ENCODE results near the gene DUSP22.

Gene DUSP22

GRCh38 chr6:386688-387266 is 94.5 kb downstream of the DUSP22 start:
- Histone ChIP-seq H3K4me3 (ENCODE audit: low read length) (no peak overlapping the region), H3K27me3 (replicated peaks; ENCODE audit: control insufficient read depth, insufficient read depth, low read length) (peaks cover 14% of the 10 kb centered on the region), H3K9ac (ENCODE audit: low read length) (no peak overlapping the region), H3K36me3 (ENCODE audit: control insufficient read depth, insufficient read depth, low read length, severe bottlenecking) (no peaks in the 10 kb centered on the region), H3K9me3 (ENCODE audit: control insufficient read depth, low read length) (no peaks in the 10 kb centered on the region), H3K4me1 (ENCODE audit: control insufficient read depth, insufficient read depth, low read length) (peaks cover 27% of the 10 kb centered on the region)
- DNase-seq (ENCODE audit: low read depth): no peak

DNA sequence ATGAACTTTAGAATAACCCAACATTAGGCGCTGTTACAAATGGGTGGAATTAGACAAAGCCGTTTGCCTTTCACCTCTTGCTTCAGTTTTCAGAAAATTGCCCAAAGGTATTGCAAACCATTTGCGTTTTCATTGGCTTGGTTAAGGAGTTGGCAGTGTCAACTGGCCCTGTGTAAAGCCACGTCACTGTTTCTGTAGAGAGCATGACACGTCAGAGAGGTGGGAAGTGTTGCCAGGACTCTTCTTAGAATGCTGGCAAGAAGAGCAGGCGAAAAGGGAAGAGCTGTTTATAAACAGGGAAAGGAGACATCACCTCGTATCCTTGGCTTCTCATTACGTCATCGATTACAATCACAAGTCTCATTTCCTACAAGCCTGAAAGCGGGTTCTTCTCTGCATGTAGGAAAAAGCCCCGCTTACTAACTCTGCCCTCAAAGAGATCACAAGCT is 95.0 kb downstream of the DUSP22 start:
- H3K4me3 ChIP-seq (ENCODE audit: low read length): no peak overlapping the region
- DNase-seq (ENCODE audit: low read depth): no peak
- H3K36me3 ChIP-seq (ENCODE audit: control insufficient read depth, insufficient read depth, low read length, severe bottlenecking): no peaks in the 10 kb centered on the region
- peaks cover 13% of the 10 kb centered on the region for H3K27me3 ChIP-seq (replicated peaks; ENCODE audit: control insufficient read depth, insufficient read depth, low read length)
- H3K9ac ChIP-seq (ENCODE audit: low read length): no peak overlapping the region
- peaks cover 32% of the 10 kb centered on the region for H3K4me1 ChIP-seq (ENCODE audit: control insufficient read depth, insufficient read depth, low read length)
- no peaks in the 10 kb centered on the region for H3K9me3 ChIP-seq (ENCODE audit: control insufficient read depth, low read length)

DNA sequence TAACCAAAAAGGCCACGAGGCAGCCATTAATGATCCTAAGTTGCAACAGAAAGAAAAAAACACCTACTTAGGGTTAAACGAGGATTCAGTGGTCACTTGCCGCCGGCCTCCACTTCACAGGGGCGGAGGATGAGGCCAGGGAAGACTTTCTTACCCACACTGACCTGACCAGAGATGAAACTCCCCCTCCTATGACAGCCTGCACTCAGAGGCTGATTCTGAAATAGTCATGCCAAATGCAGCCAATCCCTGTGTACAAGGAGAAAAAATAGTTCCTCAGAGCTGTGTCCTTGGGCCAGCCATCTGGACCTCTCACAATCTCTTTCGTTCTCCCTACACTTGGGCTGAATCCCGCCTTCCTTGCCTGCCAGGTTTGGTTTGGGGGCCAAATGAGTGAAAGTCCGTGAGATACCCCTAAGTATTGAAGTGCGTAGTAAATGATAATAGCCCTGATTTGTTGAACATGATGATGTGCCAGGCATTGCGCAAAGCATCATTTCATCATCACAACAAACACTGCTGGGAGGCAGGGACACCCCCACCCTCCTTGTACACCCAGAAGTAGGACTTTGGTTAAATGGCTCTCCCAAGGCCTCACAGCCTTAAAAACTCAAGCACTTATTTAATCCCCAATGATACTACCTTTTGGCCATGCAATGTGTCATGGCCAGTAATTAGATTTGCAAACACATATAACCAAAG is 96.1 kb downstream of the DUSP22 start:
- Histone ChIP-seq H3K4me1 (ENCODE audit: control insufficient read depth, insufficient read depth, low read length) (peaks cover 32% of the 10 kb centered on the region), H3K36me3 (ENCODE audit: control insufficient read depth, insufficient read depth, low read length, severe bottlenecking) (no peaks in the 10 kb centered on the region), H3K9me3 (ENCODE audit: control insufficient read depth, low read length) (no peaks in the 10 kb centered on the region), H3K4me3 (ENCODE audit: low read length) (peak overlapping the region; percentile 53), H3K9ac (ENCODE audit: low read length) (no peak overlapping the region), H3K27me3 (replicated peaks; ENCODE audit: control insufficient read depth, insufficient read depth, low read length) (peaks cover 13% of the 10 kb centered on the region)
- DNase-seq (ENCODE audit: low read depth): no peak

- no peak for DNase-seq (ENCODE audit: low read depth)
- no peak overlapping the region for H3K9ac ChIP-seq (ENCODE audit: low read length)
- H3K4me1 ChIP-seq (ENCODE audit: control insufficient read depth, insufficient read depth, low read length): peaks cover 34% of the 10 kb centered on the region
- peaks cover 20% of the 10 kb centered on the region for H3K27me3 ChIP-seq (replicated peaks; ENCODE audit: control insufficient read depth, insufficient read depth, low read length)
- H3K9me3 ChIP-seq (ENCODE audit: control insufficient read depth, low read length): no peaks in the 10 kb centered on the region
- H3K4me3 ChIP-seq (ENCODE audit: low read length): no peak overlapping the region
- no peaks in the 10 kb centered on the region for H3K36me3 ChIP-seq (ENCODE audit: control insufficient read depth, insufficient read depth, low read length, severe bottlenecking)
Measured at GRCh38 chr6:389143-389542, 96.9 kb downstream of the DUSP22 start.

DNA sequence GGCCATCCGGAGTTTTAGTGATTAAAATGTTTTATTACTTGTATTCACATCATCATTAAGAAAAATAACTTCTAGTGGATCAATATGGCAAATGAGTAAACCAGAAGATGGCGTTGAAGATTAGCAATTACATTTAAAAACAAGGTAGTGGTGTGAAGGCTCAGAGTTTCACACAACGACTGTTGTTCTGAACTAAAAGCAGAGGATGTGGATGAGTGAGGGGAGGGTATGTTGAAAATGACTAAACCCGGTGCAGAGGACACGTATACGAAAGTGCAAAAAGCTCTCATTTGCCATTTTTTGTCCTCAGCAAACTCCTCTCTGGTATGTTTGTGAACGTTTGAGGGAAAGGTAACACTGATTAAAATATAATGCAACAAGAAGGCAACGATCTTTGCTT is 97.3 kb downstream of the DUSP22 start:
- H3K36me3 ChIP-seq (ENCODE audit: control insufficient read depth, insufficient read depth, low read length, severe bottlenecking): no peaks in the 10 kb centered on the region
- no peak for DNase-seq (ENCODE audit: low read depth)
- H3K9me3 ChIP-seq (ENCODE audit: control insufficient read depth, low read length): no peaks in the 10 kb centered on the region
- H3K27me3 ChIP-seq (replicated peaks; ENCODE audit: control insufficient read depth, insufficient read depth, low read length): peaks cover 24% of the 10 kb centered on the region
- H3K9ac ChIP-seq (ENCODE audit: low read length): no peak overlapping the region
- no peak overlapping the region for H3K4me3 ChIP-seq (ENCODE audit: low read length)
- H3K4me1 ChIP-seq (ENCODE audit: control insufficient read depth, insufficient read depth, low read length): peaks cover 34% of the 10 kb centered on the region

GRCh38 chr6:390914-391558 is 98.7 kb downstream of the DUSP22 start:
- peak; percentile 25 for DNase-seq (ENCODE audit: low read depth)
- Histone ChIP-seq H3K36me3 (ENCODE audit: control insufficient read depth, insufficient read depth, low read length, severe bottlenecking) (peaks cover 4% of the 10 kb centered on the region), H3K9ac (ENCODE audit: low read length) (peak overlapping the region; percentile 33), H3K27me3 (replicated peaks; ENCODE audit: control insufficient read depth, insufficient read depth, low read length) (peaks cover 22% of the 10 kb centered on the region), H3K4me3 (ENCODE audit: low read length) (peak overlapping the region; percentile 76), H3K4me1 (ENCODE audit: control insufficient read depth, insufficient read depth, low read length) (peaks cover 34% of the 10 kb centered on the region), H3K9me3 (ENCODE audit: control insufficient read depth, low read length) (no peaks in the 10 kb centered on the region)

DNA sequence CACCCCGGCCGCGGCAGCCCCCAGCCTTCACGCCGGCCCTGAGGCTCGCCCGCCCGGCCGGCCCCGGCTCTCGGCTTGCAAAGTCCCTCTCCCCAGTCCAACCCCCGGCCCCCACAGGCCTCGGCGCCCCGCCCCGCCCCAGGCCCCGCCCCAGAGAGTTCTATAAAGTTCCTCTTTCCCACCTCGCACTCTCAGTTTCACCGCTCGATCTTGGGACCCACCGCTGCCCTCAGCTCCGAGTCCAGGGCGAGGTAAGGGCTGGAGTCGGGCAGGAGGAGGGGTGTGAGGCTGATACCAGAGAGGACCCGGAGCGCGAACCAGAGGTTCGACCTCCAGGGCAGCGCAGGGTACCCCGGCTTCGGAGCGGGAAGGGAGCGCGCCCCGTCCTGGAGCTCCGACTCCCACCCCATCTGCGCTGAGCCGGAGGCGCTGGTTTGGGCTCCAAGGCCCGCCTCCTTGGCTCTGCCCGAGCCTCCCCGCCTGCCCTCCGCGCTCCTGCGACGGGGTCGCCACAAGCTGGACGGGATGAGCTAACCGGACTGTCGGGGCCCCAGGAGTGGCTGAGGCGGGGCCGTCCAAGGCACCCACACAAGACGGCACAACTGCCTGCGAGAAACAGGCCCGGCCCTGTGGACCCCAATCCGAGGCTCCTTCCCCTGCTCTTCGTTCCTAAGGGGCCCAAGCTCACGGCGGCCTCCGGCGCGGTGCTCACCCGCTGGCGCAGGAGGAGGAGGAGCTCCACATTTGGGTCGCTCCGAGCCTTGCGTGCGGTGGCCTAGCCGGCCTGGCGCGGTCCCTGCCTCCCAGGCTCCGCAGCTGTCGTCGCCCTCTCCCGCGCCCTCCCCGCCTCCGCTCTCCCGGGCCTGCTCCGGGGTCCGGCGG is 99.5 kb downstream of the DUSP22 start, which contains the start of gene IRF4:
IRF4 (plus strand) TSS at position 194 of the 882 bp plus-strand sequence. CDS start 1,401 bp downstream, outside the sequence.
- Histone ChIP-seq H3K9me3 (ENCODE audit: control insufficient read depth, low read length) (no peaks in the 10 kb centered on the region), H3K36me3 (ENCODE audit: control insufficient read depth, insufficient read depth, low read length, severe bottlenecking) (peaks cover 7% of the 10 kb centered on the region), H3K27me3 (replicated peaks; ENCODE audit: control insufficient read depth, insufficient read depth, low read length) (peaks cover 24% of the 10 kb centered on the region), H3K4me3 (ENCODE audit: low read length) (peak within 1 kb of the TSS; percentile 76), H3K9ac (ENCODE audit: low read length) (peak within 1 kb of the TSS; percentile 67), H3K4me1 (ENCODE audit: control insufficient read depth, insufficient read depth, low read length) (peaks cover 33% of the 10 kb centered on the region)
- peak; percentile 4 for DNase-seq (ENCODE audit: low read depth)

DNA sequence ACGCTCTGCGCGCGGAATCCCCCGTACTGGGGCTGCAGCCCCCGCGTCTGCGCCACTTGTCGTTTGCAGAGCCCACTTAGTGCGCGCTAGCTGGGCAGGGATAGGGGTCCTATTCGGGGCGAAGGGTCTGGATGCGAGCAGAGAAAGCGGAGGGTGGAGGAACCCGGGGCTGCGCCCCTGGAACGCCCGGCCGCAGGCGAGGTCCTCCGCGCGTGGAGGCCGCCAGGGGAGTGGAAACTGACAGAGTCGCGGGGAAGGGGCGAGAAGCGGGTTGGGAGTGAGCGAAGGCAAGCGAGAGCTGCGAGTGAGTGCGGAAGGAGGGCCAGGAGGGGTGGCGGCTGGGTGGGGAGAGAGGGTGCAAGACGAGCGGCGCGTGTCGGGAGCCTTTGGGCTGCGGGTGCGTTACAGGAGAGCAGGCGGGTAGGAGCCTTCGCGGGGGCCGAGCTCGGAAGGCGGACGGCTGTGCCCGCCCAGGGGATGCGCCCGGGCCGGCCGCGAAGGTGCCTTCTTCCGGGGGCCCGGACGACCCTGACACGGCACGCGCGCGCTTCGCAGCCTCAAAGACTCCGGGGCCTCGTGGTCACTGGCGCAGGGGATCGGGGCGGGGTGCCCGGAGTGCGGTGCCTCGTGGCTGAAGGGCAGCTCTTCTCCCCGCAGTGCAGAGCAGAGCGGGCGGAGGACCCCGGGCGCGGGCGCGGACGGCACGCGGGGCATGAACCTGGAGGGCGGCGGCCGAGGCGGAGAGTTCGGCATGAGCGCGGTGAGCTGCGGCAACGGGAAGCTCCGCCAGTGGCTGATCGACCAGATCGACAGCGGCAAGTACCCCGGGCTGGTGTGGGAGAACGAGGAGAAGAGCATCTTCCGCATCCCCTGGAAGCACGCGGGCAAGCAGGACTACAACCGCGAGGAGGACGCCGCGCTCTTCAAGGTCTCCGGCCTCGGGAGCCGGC is 100.4 kb downstream of the DUSP22 start:
- no peaks in the 10 kb centered on the region for H3K9me3 ChIP-seq (ENCODE audit: control insufficient read depth, low read length)
- H3K4me1 ChIP-seq (ENCODE audit: control insufficient read depth, insufficient read depth, low read length): peaks cover 24% of the 10 kb centered on the region
- peak overlapping the region; percentile 76 for H3K4me3 ChIP-seq (ENCODE audit: low read length)
- H3K36me3 ChIP-seq (ENCODE audit: control insufficient read depth, insufficient read depth, low read length, severe bottlenecking): peaks cover 7% of the 10 kb centered on the region
- peaks cover 24% of the 10 kb centered on the region for H3K27me3 ChIP-seq (replicated peaks; ENCODE audit: control insufficient read depth, insufficient read depth, low read length)
- peak overlapping the region; percentile 67 for H3K9ac ChIP-seq (ENCODE audit: low read length)
- peak; percentile 2 for DNase-seq (ENCODE audit: low read depth)

- H3K27me3 ChIP-seq (replicated peaks; ENCODE audit: control insufficient read depth, insufficient read depth, low read length): peaks cover 28% of the 10 kb centered on the region
- peak; percentile 19 for DNase-seq (ENCODE audit: low read depth)
- H3K4me3 ChIP-seq (ENCODE audit: low read length): peak overlapping the region; percentile 76
Measured at GRCh38 chr6:393391-394221, 101.3 kb downstream of the DUSP22 start.

More at GRCh38 chr6:393391-394221, 101.3 kb downstream of the DUSP22 start:
- H3K9me3 ChIP-seq (ENCODE audit: control insufficient read depth, low read length): no peaks in the 10 kb centered on the region
- peaks cover 7% of the 10 kb centered on the region for H3K36me3 ChIP-seq (ENCODE audit: control insufficient read depth, insufficient read depth, low read length, severe bottlenecking)
- H3K9ac ChIP-seq (ENCODE audit: low read length): peak overlapping the region; percentile 29
- peaks cover 16% of the 10 kb centered on the region for H3K4me1 ChIP-seq (ENCODE audit: control insufficient read depth, insufficient read depth, low read length)

All from adipocyte (in vitro differentiated cells).